GM21367 (cell line): ENCODE data around the gene ZNF394.
"Not testable (repeated sequence)": the region's sequence is repeated elsewhere in the genome, so short reads cannot be mapped to it uniquely, and the experiment has no call there.

Source experiments
- ATAC-seq: cut with Tn5 transposase; IDR thresholded peaks from one replicate; pipeline ENCODE4 v1.9.1; 2021; ENCODE audit not compliant: unreplicated experiment

The ZNF394 gene

GRCh38 chr7:99499721-99500636 lies at the start of gene ZNF394:
Gene ZNF394, minus strand, starts transcription at chr7:99500281. Its CDS starts 188 bp downstream, at chr7:99500093.
- peak; percentile 38 for ATAC-seq

DNA sequence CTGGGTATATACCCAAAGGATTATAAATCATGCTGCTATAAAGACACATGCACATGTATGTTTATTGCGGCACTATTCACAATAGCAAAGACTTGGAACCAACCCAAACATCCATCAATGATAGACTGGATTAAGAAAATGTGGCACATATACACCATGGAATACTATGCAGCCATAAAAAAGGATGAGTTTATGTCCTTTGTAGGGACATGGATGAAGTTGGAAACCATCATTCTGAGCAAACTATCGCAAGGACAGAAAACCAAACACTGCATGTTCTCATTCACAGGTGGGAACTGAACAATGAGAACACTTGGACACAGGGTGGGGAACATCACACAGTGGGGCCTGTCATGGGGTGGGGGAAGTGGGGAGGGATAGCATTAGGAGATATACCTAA lies 49.5 kb upstream of the ZNF394 start:
- ATAC-seq = not testable (repeated sequence)

GRCh38 chr7:99545308-99545707 lies 45.2 kb upstream of the ZNF394 start:
- ATAC-seq = not testable (repeated sequence)

GRCh38 chr7:99543916-99544315 lies 43.8 kb upstream of the ZNF394 start:
- no peak for ATAC-seq

- ATAC-seq = no peak
These were observed 43.1 kb upstream of the ZNF394 start for GRCh38 chr7:99543081-99543671.

DNA sequence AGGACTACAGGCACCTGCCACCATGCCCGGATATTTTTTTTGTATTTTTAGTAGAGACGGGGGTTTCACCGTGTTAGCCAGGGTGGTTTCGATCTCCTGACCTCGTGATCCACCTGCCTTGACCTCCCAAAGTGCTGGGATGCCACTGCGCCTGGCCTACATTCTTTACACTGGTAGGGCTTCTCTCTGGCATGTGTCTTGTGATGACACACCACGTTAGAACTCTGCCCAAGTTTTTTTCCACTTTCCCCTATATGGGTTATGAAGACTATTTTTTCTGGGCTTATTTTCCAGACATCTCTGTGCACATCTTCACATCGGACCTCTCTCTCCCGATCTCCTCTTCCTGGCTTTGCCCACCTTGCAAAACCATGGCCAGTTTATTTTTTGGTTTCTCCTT lies 41.1 kb upstream of the ZNF394 start:
- no peak for ATAC-seq

GRCh38 chr7:99540542-99540941 lies 40.5 kb upstream of the ZNF394 start:
- ATAC-seq = no peak

- ATAC-seq = no peak
These were observed 39.2 kb upstream of the ZNF394 start for GRCh38 chr7:99539213-99539811.

DNA sequence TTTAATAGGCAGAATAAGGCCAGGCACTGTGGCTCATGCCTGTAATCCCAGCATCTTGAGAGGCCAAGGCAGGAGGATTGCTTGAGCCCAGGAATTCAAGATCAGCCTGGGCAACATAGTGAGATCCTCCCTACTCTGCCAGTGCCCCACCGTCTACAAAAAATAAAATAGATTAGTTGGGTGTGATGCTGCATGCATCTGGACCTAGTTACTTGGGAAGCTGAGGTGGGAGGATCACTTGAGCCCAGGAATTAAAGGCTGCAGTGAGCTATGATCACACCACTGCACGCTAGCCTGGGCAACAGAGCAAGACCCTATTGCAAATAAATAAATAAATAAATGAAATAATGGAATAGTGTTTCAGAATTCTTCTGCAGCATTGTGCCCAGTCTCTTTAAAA lies 35.6 kb upstream of the ZNF394 start:
- ATAC-seq = no peak

GRCh38 chr7:99531354-99531765 lies 31.3 kb upstream of the ZNF394 start:
- no peak for ATAC-seq

DNA sequence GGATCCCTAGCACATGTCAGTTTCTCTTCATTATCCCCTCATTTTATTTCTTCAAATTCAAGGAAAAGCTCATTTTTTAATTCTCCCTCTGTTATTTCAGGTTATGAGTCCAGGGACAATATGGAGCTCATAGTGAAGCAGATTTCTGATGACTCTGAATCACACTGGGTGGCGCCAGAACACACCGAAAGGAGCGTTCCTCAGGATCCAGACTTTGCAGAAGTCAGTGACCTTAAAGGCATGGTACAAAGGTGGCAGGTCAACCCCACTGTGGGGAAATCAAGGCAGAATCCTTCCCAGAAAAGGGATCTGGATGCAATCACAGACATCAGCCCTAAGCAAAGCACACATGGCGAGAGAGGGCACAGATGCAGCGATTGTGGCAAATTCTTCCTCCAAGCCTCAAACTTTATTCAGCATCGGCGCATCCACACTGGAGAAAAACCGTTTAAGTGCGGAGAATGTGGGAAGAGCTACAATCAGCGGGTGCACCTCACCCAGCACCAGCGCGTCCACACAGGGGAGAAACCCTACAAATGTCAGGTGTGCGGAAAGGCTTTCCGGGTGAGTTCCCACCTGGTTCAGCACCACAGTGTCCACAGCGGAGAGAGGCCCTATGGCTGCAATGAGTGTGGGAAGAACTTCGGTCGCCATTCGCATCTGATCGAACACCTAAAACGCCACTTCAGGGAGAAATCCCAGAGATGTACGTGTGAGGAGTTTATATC lies 25.8 kb upstream of the ZNF394 start:
- ATAC-seq = no peak

GRCh38 chr7:99521399-99521798 lies 21.3 kb upstream of the ZNF394 start:
- ATAC-seq = no peak

- ATAC-seq = no peak
These were observed 14.0 kb upstream of the ZNF394 start for GRCh38 chr7:99514050-99514449.

DNA sequence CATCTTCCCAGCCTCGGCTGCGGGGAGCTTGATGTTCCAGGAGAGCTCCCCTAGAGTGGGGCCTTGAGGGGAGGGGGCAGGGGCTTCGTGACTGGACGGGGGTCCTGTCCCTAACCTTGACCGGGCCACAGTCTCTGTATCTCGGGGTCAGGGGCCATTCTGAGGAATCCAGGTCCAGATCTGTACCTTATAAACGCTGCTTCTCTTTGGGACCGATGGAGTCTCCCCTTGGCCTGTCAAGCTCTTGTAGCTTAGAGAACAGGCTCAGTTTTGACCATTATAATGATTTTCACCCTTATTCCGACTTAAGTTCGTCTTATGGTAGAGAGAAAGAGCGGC lies 5.2 kb upstream of the ZNF394 start:
- no peak for ATAC-seq

DNA sequence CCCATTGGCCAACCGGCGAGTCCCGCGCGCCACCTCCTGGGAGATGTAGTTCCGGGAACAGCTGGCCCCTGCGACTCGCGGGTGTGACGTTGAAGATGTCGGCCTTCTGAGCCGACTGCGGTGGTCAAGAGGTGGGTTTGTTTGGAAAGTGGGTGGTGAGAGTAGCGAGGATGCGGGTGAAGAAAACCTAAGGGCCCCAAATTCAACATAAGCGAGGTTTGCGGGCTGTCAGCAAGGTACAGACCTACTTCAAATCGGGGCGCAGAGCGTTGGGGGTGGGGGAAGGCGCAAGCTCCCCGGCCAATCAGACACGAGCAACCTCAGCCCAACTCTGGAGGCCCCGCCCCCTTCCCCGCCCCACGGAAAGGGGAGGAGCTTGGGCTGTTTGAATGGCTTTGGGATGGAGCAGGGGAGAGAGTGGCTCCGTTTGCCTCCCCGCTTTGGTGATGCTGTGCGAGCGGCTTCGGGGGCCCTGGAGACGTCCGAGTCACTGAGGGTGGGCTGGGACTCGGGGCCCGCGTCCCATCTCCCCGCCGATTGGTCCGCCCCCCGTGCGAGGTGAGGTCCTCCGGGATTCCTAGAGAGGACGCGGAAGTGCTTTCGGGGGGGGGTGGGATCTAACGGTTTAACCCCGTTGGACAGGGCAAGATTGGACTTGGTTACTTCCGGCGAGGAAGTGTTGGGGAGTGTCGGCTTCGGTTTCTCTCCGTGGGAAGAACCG lies 4.7 kb upstream of the ZNF394 start, which contains the start of gene ZKSCAN5:
Gene ZKSCAN5, plus strand, starts transcription at position 60 of the 721 bp plus-strand sequence. CDS start 1,383 bp downstream, outside the sequence.
- peak; percentile 78 for ATAC-seq

DNA sequence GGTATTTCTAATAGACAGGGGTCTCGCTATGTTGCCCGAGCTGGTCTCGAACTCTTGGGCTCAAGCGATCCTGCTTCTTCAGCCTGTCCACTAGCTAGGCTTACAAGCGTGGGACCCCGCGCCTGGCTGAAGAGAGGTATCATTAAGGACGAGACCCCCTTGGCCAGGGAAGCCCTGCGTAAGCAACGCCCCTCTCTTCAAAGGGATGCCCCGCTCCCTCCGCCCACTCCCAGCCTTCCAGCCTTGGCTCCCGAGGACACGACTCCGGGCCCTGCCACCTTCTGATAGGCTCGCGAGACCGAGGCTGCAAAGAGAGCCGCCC lies 4.2 kb upstream of the ZNF394 start:
- no peak for ATAC-seq

GRCh38 chr7:99501236-99501635 lies 1.2 kb upstream of the ZNF394 start:
- ATAC-seq = not testable (repeated sequence)

DNA sequence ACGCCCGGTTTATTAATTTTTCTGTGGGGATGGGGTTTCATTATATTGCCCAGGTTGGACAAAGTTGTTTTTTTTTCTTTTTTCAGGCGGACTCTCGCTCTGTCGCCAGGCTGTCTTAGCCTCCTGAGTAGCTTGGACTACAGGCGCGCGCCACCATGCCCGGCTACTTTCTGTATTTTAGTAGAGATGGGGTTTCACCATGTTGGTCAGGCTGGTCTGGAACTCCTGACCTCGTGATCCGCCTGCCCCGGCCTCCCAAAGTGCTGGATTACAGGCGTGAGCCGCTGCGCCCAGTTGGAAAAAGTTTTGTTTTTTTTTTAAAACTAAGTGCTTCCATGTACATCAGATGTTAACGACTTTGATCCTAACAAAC lies 542 bp upstream of the ZNF394 start:
- no peak for ATAC-seq

- ATAC-seq = no peak
These were observed 735 bp downstream of the ZNF394 start for GRCh38 chr7:99499371-99499720.

GRCh38 chr7:99498546-99498944 lies 1.5 kb downstream of the ZNF394 start:
- ATAC-seq = no peak
